HT-29 (cell line): ENCODE results near the gene ZNF469. TPM values are rescaled to one million over a fixed set of nuclear protein-coding genes. Genes with fewer than 3 reads are reported as not detected.
"Not testable (repeated sequence)": the region's sequence is repeated elsewhere in the genome, so short reads cannot be mapped to it uniquely, and the experiment has no call there.

Source experiments
- DNase-seq: peaks from one replicate; pipeline ENCODE4 v3.0.0-alpha.2; 2015; ENCODE audit warnings: low spot score
- total RNA-seq: library from RNA; depleted of rRNA; stranded (reverse); fragments of >200 nt; shearing (Covaris generic); gene quantifications from 2 replicates; pipeline ENCODE4 v1.2.3, GENCODE V29; 2014

The ZNF469 gene
- total RNA-seq, 1 experiment from 2014 or later, result 0.33 TPM

DNA sequence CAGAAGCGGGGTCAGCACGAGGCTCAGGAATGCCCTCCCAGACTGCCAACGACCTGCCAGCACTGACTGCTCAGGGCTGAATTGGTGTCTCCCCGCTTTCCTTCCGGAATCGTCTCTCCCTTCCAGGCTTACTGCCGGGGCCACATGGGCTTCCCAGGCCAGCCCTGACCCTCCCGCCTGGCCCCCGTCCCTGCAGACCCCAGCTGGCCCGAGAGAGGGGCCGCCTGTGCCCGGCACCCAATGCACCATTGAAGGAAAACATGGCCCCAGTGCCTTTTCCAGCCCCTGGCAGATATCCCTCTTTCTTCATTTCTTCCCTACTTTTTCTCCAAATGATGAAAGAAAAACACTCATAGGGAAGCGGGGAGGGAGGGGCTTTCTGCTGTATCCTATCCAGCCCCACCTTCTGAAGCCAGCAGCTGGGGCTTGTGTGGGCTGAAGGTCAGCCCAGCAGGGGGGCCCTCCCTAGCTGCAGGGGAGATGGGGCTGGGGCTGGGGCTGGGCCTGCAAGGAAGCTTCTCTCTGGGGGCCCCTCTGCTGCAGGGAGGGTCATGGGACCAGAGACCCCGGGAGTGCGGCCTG, 25.9 kb downstream of the ZNF469 start:
- no peak for DNase-seq

DNA sequence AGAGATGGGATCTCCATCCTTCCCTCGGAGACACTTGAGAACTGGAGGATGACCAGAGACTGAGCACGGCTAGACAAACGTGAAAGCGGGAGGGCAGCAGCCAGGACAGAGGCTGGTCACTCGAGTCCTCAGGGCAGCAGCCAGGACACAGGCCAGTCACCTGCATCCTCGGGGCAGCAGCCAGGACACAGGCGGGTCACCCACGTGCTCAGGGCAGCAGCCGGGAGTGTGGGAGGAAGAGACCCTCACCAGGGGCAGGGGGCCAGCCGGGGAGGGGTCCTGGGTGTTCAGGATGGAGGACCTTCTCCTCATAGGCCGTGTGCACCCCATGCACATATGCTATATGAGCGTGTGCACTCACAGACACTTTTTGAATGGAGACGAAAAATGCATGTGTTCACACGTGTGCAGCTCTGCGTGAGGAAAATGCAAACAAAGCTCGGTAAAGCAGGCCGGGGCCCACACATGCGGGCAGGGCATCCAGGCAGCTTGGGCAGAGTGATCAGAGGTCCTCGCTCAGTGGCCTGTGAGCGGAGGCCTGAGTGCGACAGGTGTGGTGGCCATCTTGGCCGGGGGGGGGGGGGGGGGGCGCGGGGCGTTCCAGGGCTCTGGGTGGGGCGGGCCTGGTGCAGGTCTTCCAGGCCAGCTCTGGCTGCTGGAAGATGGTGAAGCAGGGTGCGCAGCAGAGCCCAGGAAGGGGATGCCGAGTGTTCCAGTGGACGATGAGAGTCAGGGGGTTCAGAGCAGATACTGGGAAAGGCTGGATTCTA, 26.7 kb downstream of the ZNF469 start:
- no peak for DNase-seq

DNA sequence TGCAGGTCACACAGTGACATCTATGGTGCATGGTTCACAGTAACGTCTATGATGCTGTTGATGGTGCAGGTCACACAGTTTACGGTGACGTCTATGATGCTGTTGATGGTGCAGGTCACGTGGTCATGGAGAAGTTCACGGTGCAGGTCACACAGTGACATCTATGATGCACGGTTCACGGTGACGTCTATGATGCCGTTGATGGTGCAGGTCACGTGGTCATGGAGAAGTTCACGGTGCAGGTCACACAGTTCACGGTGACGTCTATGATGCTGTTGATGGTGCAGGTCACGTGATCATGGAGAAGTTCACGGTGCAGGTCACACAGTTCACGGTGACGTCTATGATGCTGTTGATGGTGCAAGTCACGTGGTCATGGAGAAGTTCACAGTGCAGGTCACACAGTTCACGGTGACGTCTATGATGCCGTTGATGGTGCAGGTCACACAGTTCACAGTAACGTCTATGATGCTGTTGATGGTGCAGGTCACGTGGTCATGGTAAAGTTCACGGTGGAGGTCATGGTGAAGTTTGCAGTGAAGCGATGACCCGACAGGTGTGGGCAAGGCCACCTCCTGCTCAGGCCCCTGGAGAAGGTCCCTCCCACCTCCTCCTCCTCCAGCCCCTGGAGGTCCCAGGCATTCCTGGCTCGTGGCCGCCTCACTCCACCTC, 27.7 kb downstream of the ZNF469 start:
- not testable (repeated sequence) for DNase-seq

DNA sequence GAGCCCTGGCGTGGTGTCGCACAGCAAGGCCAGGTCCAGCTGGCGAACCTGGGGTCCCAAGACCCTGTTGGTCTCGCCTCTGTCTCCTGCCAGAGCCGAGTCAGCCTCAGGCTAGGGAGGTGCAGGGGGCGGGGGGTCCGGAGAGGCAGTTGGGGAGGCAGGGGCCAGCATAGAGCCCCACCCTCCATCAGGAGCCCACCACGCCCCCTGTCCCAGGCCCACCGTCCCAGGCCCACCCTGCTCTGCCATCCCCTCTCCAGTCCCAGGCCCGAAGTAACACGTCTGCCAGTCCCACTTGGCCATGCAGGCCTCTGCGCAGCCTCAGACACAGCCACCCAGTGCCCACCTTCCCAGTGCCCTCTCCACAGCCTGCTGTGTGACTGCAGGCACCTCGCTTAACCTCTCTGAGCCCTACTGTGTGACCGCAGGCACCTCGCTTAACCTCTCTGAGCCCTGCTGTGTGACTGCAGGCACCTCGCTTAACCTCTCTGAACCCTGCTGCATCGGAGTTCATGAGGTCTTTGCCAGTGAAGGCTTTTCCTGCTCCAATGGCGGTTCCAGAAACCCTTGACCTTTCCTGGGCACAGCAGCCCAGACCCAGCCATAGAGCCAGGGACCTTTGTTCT, 29.3 kb downstream of the ZNF469 start:
- DNase-seq, result no peak

DNA sequence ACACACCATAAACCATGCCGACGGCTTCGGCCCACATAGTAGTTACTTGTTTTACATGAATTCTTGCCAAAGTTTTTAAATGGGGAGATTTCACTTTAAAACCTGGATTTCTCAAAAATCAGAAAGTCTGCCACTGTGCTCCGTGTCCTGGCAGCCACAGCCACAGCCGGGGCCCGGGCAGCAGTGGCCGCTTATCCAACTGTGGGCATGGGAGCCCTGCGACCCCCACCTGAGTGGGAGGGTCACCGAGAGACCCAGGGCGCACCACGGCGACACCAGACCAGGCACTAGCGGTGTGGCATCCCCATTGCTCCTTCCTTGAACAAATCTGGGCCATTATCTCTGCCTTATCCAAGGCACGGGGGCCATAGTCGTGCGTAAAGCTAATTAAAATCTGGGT, 30.0 kb downstream of the ZNF469 start:
- DNase-seq, result no peak

DNA sequence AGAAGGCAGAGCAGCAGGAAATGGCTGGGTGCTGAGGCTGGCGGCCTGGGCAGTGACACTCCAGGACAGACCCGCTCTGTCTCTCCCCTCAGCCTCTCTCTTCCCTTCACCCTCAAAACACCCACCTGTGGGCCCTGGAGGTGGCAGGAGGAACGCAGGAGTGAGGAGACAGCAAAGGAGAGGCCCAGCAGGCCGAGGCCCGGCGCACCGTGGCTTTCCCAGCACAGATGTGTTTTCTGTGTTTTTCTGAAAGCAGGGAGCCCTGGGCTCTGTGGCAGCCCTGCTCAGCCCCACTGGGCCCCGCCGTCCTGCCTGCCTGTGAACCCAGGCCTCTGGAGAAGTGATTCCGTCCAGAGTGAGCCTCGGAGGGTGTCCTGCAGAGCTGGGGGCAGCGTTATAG, 30.5 kb downstream of the ZNF469 start:
- DNase-seq, result no peak

DNA sequence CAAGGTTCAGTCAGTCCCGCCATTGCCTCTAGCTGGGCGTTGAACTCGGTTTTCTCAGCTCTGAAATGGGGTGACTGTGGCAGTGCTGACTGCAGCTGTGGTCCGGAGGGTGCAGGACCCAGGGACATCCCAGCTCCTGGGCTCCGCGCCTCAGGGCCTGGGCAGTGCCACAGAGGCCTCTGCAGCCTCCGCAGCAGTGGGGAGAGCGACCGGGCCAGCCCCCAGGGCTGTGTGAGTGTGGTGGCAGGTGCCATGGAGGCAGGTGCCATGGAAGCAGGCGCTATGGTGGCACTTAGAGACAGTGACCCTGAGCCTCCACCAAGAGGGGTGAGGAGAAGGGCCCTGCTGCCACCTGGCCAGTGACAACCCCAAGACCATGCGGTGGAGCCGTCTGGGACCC, 30.9 kb downstream of the ZNF469 start:
- DNase-seq, result no peak

- DNase-seq, result no peak
Measured at GRCh38 chr16:88414521-88415380, 32.0 kb downstream of the ZNF469 start.

GRCh38 chr16:88415381-88415705, 32.6 kb downstream of the ZNF469 start:
- DNase-seq, result no peak

DNA sequence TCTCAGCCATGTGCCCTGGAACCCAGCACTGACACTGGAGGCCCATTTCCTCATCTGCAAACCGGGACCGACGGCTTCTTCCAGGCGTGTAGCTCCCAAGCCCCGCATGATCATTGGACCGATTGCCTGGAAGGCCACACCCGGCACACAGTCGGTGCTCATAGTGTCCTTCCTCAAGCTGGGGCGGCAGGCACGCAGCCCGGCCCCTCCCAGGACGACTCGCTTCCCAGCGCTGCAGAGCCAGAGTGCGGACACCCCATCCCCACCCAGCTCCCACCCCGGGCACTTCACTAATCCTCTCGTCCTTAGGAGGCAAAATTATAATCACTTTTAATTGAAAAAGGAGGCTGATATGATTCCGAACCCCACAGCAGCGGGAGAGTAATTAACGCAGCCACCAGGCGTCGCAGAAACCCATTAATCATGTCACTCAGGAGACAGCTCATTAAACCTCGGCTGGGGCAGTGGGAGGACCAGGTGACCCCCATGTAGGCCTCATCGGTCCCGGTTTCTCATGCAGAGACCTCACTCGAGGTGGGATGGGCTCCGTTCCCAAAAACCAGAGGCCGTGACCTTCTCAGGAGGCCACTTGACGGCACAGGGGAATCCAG, 33.1 kb downstream of the ZNF469 start:
- no peak for DNase-seq

DNA sequence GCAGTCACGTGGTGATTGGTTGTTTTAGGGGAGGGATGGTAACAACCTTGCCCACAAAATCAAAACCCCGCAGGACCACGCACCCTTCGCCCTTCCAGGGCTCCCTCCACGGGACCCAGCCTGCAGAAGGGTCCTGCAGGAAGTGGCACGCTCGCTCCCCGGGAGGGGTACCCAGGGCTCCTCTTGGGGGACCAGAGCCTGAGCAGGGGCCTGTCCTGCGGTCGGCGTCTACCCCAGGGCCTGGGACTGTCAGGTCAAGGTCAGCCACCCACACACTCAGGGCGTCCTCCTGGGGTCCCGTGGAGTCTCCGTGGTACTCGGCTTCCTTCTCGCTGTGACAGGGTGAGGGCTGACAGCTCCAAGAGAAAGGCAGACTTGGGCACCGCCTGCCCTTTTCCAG, 33.9 kb downstream of the ZNF469 start:
- DNase-seq, result no peak

- no peak for DNase-seq
Measured at GRCh38 chr16:88417684-88418476, 35.1 kb downstream of the ZNF469 start.

DNA sequence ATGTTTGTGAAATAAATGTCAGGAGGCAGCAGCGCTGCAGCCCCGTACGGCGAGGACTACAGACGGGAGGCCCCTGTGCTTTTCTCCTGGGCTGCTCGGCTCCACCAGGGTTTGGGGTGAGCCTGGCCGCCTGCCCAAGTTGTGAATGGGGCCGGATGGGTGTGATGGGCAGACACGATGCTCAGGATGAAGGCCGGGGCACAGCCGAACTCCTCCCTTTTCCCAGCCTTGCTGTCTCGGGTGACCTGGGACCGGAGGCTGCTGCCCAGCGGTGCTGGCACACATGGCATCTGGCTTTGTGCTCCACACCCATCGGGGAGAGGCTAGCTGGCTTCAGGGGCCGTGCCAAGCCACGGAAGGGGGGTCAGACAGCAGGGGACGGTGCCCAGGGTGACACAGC, 36.1 kb downstream of the ZNF469 start:
- DNase-seq, result no peak

- DNase-seq, result no peak
Measured at GRCh38 chr16:88419790-88420189, 37.0 kb downstream of the ZNF469 start.

GRCh38 chr16:88420496-88420895, 37.7 kb downstream of the ZNF469 start:
- DNase-seq, result no peak

DNA sequence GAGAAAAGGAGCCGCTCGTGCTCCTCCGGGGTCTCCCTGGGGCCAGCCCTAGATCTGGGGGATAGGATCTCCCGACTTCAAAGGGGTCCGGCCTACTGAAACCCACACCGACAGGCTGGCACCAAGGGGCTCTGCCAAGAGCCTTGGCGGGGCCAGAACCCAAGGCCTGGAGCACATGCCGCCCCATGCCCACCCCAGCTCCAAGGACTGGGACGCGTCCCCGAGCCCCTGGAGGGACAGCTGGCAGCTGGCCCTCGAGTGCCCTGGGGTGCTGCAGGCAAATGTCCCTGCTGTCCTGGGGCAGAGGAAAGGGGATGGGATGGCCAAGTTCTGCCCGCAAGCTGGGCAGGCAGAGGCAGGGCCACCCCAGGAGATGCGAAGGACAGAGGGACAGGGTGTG, 38.5 kb downstream of the ZNF469 start:
- no peak for DNase-seq

GRCh38 chr16:88421871-88422433, 39.2 kb downstream of the ZNF469 start:
- no peak for DNase-seq

DNA sequence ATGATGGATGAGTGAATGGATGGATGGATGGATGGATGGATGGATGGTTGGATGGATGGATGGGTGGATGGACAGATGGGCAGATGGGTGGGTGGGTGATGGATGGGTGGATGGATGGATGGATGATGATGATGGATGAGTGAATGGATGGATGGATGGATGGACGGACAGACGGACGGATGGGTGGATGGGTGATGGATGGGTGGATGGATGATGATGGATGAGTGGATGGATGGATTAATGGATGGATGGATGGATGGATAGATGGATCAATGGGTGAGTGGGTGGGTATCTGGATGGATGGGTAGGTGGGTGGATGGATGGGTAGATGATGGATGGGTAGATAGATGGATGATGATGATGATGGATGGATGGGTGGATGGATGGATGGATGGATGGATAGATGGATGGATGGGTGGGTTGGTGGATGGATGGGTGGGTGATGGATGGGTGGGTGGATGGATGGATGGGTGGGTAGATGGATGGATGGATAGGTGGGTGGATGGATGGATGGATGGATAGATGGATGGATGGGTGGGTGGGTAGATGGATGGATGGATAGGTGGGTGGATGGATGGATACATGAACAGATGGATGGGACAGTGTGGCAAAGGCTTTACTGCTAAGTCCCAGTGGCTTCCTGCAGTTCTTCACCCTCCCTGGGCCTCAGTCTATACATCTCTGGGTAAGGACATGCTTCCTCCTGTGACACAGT, 40.1 kb downstream of the ZNF469 start:
- no peak for DNase-seq

DNA sequence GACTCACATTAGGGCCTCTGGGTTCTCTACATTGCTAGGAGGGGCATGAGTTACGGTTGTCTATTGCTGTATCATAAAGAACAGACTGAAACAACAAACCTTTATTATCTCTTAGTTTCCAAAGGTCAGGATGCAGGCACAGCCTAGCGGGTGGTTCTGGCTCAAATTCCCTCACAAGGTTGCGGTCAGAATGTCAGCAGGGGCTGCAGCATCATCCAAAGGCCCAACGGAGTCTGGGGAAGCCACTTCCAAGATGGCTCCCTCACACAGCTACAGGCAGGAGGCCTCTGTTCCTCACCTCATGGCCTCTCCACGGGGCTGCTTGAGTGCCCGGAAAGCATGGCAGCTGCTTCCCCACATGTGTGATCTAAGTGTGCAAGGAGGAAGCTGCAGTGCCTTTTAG, 40.7 kb downstream of the ZNF469 start:
- no peak for DNase-seq
